Kidney (tissue), 14 donors: Measurements from ENCODE around the gene STXBP5. TPM values are rescaled to one million over a fixed set of nuclear protein-coding genes. Genes with fewer than 3 reads are reported as not detected.

Source experiments
- DNase-seq, 5 donors: peaks; one replicate each; pipeline ENCODE4 v3.0.0-alpha.2; 2013 to 2020
- FAIRE-seq: peaks from 2 replicates; lab custom pipeline; 2012; peaks lifted over from hg19 to GRCh38; lab: Jason Lieb, UNC
- H3K27ac ChIP-seq, 2 donors: one replicate each; pipeline ENCODE4 v1.7.0; 2013; ENCODE audit warnings: low read depth in 2 of 2, low read length in 2 of 2, inconsistent platforms in 1 of 2
- H3K27me3 ChIP-seq: one replicate; pipeline ENCODE4 v1.7.1; 2013; ENCODE audit warnings: low read length, inconsistent platforms; ENCODE audit not compliant: control insufficient read depth, insufficient read depth
- H3K36me3 ChIP-seq, 3 donors: one replicate each; pipeline versions ENCODE4 v1.7.0 to v1.7.1; 2013; ENCODE audit warnings: low read length in 3 of 3, control low read depth in 1 of 3, inconsistent platforms in 1 of 3; ENCODE audit not compliant: insufficient read depth in 3 of 3, control insufficient read depth in 2 of 3
- H3K4me1 ChIP-seq, 3 donors: one replicate each; pipeline versions ENCODE4 v1.7.0 to v1.7.1; 2013; ENCODE audit warnings: low read length in 3 of 3, inconsistent platforms in 1 of 3, low read depth in 1 of 3; ENCODE audit not compliant: control insufficient read depth in 2 of 3, insufficient read depth in 2 of 3
- H3K4me3 ChIP-seq, 3 donors: one replicate each; pipeline versions ENCODE4 v1.7.0 to v1.8.1; 2013; ENCODE audit warnings: low read length in 3 of 3, control low read depth in 1 of 3, inconsistent platforms in 1 of 3
- H3K9ac ChIP-seq, 3 donors: one replicate each; pipeline versions ENCODE4 v1.7.0 to v1.7.1; 2013; ENCODE audit warnings: low read length in 3 of 3, control low read depth in 1 of 3, inconsistent platforms in 1 of 3
- H3K9me3 ChIP-seq, 3 donors: one replicate each; pipeline versions ENCODE4 v1.7.0 to v1.7.1; 2013; ENCODE audit warnings: low read length in 3 of 3, control low read depth in 1 of 3, inconsistent platforms in 1 of 3; ENCODE audit not compliant: control insufficient read depth in 2 of 3, insufficient read depth in 1 of 3
- intact Hi-C: fragments of 100-400 bp; cut with DNase I; formaldehyde crosslinking; loops from one replicate; pipeline ENCODE4 v1.11.1; 2022
- polyA plus RNA-seq: library from polyadenylated mRNA; stranded (reverse); fragments of 350-450 nt; fragmentation: Illumina TruSeq; extraction: RNeasy Lipid Tissue Mini Kit (QIAGEN cat#74804); gene quantifications from one replicate; pipeline ENCODE4 v1.2.3, GENCODE V29; 2014; ENCODE audit warnings: low read depth, low replicate concordance; ENCODE audit not compliant: insufficient read depth
- total RNA-seq: library from RNA; stranded (reverse); fragmentation: NEBNext Ultra II Directional; extraction: Animal tissue kit (Norgen Biotek cat#: 25700); gene quantifications from one replicate; pipeline ENCODE4 v1.2.1, GENCODE V29; 2021
- TF ChIP-seq, protein P1 (sequence below): IDR thresholded peaks from 3 replicates; pipeline ENCODE4 v1.5.1; 2012; ENCODE audit warnings: mild to moderate bottlenecking, moderate library complexity, borderline replicate concordance; ENCODE audit not compliant: insufficient read depth; ENCODE audit errors: extremely low read depth
- donor health status: control.
- donor health status: control.
- donor health status: control.
- donor health status: control.
- donor health status: control.
- donor health status: DM: yes; HTN: yes; CAD: no.
- donor health status: Normal renal cell carcinoma (clear cell type).

The STXBP5 gene
- total and polyA plus RNA-seq, 2 donors from 2014 or later = 2.0 to 13.6 TPM

DNA sequence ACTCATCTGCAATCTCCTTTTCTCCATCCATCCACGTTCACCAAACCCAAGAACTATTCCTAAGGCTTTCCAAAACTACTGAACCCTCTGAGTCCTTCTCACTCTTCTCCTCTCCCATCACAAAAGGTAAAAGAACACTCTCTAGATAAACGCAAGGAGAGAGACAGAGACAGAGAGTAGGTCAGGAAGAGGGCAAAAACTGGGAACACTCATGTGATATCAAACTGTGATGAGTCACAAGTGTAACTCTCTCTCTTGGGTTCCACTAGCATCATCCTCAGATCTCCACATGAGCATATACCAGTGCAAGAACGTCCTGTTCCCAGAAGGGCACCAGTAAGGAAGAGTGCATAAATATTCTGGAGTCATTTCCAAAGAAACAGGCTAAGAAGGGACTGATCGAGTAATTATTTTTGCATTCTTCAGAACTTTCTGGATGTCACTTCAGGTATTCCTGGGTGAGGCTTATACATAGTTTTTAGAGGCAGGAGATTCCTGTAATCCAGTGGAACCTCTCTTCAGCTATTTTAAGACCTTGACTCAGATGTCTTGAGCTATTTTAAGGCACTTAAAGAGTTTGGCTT, 47.3 kb upstream of the STXBP5 start:
- no peaks in the 10 kb centered on the region for H3K36me3 ChIP-seq
- no peak overlapping the region for H3K9ac ChIP-seq
- intact Hi-C loops = no loop called here
- FAIRE-seq = no peak
- no peaks in the 10 kb centered on the region for H3K27me3 ChIP-seq
- no peak overlapping the region for H3K4me3 ChIP-seq
- H3K9me3 ChIP-seq = no peaks in the 10 kb centered on the region
- TF ChIP-seq, protein P1, sequence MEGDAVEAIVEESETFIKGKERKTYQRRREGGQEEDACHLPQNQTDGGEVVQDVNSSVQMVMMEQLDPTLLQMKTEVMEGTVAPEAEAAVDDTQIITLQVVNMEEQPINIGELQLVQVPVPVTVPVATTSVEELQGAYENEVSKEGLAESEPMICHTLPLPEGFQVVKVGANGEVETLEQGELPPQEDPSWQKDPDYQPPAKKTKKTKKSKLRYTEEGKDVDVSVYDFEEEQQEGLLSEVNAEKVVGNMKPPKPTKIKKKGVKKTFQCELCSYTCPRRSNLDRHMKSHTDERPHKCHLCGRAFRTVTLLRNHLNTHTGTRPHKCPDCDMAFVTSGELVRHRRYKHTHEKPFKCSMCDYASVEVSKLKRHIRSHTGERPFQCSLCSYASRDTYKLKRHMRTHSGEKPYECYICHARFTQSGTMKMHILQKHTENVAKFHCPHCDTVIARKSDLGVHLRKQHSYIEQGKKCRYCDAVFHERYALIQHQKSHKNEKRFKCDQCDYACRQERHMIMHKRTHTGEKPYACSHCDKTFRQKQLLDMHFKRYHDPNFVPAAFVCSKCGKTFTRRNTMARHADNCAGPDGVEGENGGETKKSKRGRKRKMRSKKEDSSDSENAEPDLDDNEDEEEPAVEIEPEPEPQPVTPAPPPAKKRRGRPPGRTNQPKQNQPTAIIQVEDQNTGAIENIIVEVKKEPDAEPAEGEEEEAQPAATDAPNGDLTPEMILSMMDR = no peak
- H3K27ac ChIP-seq = no peak overlapping the region
- H3K4me1 ChIP-seq = no peaks in the 10 kb centered on the region
- no peak for DNase-seq

DNA sequence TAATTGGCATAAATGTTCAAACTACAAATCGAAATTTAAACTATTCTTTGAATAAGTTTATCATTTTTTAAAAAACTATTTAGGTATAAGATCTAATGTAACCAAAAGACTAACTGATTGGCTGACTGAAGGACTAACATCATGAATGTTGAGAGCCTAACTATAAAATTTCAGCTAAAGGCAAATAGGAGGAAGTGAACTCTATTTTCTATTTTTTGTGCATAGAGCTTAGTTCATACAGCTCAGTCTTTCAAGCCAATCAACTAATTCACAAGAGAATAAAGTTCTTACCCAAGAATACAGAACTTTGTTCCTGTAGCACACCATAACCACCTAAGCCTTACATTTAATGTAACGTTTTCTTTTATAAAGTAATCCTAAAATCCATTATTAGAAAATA, 46.3 kb upstream of the STXBP5 start:
- Histone ChIP-seq H3K27me3 (no peaks in the 10 kb centered on the region), H3K9me3 (no peaks in the 10 kb centered on the region), H3K27ac (no peak overlapping the region), H3K4me3 (no peak overlapping the region), H3K9ac (no peak overlapping the region), H3K36me3 (no peaks in the 10 kb centered on the region), H3K4me1 (no peaks in the 10 kb centered on the region)
- intact Hi-C loops = no loop called here
- FAIRE-seq (no peak), DNase-seq (no peak)
- TF ChIP-seq, protein P1 = no peak

DNA sequence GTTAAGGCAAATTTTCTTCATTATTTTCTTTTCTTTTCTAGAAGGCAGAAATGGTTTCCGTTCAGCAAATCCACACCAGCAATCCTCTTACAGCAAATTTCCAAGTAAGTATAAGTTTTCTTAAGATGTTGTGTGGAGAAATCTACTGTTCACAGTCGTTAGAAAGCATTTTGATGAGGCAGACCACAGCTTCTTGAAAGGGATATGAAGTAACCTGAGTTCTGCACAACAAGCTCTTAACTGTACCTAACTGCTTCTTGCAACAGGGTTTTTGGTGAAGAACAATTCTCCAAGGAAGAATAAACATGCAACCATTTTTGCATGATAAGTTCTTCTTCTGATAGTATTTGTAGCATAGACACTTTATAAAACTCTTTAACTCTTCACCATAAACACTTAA, 45.3 kb upstream of the STXBP5 start:
- H3K9me3 ChIP-seq = no peaks in the 10 kb centered on the region
- no peaks in the 10 kb centered on the region for H3K4me1 ChIP-seq
- TF ChIP-seq, protein P1 = no peak
- FAIRE-seq (no peak), DNase-seq (no peak)
- intact Hi-C loops = no loop called here
- H3K9ac ChIP-seq = no peak overlapping the region
- no peaks in the 10 kb centered on the region for H3K36me3 ChIP-seq
- no peaks in the 10 kb centered on the region for H3K27me3 ChIP-seq
- H3K4me3 ChIP-seq = no peak overlapping the region
- no peak overlapping the region for H3K27ac ChIP-seq
